Stimulated activated CD8-positive, alpha-beta memory T cell treated with anti-CD3 and anti-CD28 coated beads, Interleukin-7, amount 100 ng/mL, for 4 hours (primary cell): Measurements from ENCODE around the gene UGT2B7.
"Not testable (repeated sequence)": the region's sequence is repeated elsewhere in the genome, so short reads cannot be mapped to it uniquely, and the experiment has no call there.

Experiments used
- DNase-seq, 2 donors: peaks; one replicate each; pipeline ENCODE4 v3.0.0-alpha.2; 2020; ENCODE audit warnings: low read depth in 2 of 2

The UGT2B7 gene

DNA sequence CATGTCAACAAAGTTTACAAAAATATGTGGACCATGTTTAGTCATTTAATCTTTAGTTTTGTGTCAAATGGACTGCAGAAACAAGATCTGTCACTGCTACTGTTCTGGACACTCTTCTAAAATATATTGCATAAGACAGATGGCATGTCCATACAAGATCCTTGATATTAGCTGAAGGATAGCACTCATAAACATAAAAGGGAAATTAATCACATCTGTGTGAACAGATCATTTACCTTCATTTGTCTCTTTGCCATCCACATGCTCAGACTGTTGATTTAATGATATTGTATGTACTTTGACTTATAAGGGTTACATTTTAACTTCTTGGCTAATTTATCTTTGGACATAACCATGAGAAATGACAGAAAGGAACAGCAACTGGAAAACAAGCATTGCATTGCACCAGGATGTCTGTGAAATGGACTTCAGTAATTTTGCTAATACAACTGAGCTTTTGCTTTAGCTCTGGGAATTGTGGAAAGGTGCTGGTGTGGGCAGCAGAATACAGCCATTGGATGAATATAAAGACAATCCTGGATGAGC, at the start of gene UGT2B7:
UGT2B7 (plus strand) TSS at position 364 of the 546 bp plus-strand sequence; CDS start at position 411, 47 bp downstream.
- no peak for DNase-seq

DNA sequence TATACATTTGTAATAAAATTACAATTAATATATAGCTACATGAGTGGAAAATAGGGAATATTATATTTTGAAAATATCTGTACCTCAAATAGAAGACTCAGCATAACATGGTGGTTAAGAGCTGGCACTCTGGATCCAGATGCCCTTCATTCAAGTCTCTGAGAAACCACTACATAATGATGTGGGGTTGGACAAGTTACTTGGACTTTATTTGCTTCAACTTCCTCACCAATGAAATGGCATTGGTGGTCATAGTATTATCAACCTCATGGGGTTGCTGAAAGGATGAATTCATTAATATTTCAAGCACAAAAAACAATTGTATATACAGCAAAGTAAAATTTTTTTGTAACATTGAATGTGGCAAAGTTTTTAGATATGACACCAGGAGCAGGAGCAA, 46.4 kb upstream of the UGT2B7 start:
- no peak for DNase-seq

DNA sequence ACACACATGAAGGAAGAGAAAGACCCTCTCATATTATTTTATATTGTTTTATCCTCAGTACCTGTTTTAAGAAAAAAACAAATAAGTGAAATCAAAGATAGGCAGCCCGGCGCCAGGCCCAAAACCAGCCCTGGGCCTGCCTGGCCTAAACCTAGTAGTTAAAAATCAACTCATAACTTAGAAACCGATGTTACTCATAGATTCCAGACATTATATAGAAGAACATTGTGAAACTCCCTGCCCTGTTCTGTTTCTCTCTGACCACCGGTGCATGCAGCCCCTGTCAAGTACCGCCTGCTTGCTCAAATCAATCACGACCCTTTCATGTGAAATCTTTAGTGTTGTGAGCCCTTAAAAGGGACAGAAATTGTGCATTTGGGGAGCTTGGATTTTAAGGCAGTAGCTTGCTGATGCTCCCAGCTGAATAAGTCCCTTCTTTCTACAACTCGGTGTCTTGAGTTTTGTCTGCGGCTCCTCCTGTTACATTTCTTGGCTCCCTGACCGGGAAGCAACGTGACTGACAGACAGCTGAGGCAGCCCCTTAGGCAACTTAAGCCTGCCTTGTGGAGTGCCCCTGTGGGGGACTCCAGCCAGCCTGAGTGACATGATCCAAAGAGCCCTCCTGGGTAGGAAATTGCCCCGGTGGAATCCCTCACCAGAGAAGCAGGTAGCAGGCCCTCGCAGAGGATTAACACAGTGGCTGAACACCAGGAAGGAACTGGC, 45.3 kb upstream of the UGT2B7 start:
- DNase-seq: not testable (repeated sequence)

DNA sequence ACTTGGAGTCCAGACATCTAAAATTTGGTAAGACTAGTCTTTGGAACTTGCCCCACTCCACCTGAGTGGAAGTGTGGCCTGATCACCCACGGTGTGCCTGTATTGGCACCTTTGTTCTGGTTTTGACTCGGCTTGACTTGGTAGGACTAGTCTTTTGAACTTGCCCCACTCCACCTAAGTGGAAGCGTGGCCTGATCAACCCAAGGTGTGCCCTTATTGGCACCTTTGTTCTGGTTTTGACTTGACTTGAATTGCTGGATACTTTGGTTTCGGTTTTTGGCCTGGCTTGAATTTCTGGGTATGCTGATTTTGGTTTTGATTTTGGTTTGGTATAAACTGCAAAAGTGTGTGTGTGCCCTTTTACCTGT, 44.7 kb upstream of the UGT2B7 start:
- no peak for DNase-seq

DNA sequence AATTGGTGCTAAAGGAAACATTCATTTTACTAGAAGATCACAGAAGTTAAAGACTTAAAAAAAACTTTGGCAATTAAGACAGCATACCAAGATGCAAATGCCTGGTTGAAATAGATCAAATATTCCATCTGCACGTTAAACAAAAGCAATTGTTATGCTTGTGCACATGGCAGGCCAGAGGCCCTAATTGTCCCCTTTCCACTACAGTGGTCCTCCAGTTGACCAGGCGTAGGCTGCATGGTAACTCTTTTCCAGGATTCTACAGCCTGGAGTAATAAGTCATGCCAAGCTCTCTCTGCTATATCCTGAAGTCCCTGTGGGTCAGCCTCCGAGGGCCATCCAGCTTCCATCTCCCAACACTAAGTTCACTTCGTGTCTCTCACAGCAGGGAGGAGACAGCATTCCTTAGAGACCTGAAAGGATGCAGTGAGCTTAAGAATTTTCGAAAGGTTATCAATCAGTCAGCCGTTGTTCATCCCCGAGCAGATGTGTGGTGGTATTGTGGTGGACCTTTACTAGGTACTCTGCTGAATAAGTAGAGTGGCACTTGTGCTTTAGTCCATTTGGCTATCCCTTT, 42.9 kb upstream of the UGT2B7 start:
- DNase-seq: not testable (repeated sequence)

DNA sequence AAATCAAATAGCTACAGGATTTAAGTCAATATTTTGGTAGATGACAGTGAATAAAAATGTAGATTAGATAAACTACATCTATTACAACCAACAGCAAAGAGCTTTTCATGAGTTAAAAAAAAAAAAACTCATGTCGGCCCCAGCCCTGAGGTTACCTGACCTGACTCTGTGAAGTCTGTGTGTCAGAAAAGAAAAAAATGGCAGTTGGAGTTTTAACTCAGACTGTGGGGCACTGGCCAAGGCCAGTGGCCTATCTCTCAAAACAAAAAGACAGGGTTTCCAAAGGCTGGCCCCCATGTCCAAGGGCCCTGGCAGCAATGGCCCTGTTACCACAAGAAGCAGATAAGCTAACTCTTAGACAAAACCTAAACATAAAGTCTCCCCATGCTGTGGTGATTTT, 42.2 kb upstream of the UGT2B7 start:
- not testable (repeated sequence) for DNase-seq

DNA sequence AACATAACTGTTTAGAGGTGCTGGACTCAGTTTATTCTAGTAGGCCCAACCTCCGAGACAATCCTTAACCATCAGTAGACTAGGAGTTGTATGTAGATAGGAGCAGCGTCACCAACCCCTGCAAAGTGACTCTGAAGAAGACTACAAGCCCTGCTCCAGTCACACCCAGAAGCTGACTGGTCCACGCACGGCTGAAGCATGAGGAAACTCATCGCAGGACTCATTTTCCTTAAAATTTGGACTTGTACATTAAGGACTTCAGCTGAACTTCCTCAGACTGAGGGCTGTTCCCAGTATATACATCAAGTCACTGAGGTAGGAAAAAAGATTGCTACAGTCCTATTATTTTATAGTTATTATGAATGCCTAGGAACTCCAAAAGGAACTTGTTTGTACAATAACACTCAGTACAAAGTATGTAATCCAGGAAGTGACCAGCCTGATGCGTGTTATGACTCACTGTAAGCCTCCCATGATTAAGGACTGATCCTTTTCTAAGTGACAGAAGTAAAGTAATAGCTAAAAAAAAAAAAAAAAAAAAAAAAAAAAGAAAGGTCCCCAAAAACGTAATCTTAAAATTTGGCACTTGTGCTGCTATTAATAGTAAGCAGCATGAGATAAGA, 41.6 kb upstream of the UGT2B7 start:
- DNase-seq: no peak

DNA sequence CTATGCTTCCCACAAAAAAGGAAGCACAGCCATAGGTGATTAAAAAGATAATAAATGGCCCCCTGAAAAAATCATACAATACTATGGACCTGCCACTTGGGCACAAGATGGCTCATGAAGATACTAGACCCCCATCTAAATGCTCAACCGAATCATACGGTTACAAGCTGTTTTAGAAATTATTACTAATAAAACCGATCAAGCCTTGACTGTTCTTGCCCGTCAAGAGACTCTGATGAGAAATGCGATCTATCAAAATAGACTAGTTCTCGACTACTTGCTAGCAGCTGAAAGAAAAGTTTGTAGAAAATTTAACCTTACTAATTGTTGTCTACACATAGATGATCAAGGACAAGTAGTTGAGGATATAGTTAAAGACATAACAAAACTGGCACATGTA, 40.1 kb upstream of the UGT2B7 start:
- no peak for DNase-seq

DNA sequence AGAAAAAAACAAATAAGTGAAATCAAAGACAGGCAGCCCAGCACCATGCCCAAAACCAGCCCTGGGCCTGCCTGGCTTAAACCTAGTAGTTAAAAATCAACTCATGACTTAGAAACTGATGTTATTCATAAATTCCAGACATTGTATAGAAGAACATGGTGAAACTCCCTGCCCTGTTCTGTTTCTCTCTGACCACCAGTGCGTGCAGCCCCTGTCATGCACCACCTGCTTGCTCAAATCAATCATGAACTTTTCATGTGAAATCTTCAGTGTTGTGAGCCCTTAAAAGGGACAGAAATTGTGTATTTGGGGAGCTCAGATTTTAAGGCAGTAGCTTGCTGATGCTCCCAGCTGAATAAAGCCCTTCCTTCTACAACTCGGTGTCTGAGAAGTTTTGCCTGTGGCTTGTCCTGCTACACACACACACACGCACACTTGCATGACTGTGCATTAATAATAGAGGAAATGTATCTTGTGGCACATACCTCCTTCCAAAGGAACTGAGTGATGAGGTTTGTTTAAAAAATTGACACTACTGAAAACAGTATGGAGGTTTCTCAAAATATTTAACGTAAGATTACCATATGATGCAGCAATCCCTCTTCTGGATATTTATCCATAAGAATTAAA, 39.2 kb upstream of the UGT2B7 start:
- DNase-seq: no peak

DNA sequence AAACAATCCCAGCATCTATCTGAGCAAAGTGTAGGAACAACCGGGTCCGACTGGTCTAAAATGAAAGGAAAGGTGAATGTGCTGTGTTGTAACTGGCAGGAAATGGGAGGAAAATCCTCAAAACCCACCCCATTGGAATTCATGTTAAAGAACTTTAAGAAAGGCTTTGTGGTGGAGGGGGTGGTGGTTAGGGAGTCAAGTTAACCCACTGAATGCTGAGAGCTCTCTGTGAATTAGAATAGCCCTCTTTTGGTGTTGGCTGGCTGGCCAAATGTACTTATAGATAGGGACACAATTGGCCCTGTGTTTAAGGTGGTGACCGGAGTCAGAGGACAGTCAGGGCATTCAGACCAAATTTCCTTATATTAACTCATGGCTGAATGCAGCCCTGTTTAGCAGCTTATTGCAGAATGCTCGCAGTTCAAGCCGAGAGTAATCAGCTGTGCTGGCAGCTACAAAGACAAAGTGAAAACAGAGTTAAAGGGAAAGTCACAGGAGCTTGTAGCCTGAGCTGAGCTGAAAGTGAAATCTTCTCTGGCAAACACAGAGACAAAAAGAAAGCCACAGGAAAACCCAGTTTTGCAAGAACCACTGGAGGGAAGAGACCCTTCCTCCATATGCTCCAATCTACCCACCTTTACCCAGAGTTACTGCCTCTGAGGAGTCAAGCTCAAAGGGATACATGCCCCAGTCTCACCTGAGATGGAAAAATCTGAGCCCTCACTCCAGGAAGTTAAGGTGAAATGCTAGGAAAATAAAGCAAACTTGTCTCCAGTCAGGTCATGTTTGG, 38.5 kb upstream of the UGT2B7 start:
- DNase-seq: no peak

DNA sequence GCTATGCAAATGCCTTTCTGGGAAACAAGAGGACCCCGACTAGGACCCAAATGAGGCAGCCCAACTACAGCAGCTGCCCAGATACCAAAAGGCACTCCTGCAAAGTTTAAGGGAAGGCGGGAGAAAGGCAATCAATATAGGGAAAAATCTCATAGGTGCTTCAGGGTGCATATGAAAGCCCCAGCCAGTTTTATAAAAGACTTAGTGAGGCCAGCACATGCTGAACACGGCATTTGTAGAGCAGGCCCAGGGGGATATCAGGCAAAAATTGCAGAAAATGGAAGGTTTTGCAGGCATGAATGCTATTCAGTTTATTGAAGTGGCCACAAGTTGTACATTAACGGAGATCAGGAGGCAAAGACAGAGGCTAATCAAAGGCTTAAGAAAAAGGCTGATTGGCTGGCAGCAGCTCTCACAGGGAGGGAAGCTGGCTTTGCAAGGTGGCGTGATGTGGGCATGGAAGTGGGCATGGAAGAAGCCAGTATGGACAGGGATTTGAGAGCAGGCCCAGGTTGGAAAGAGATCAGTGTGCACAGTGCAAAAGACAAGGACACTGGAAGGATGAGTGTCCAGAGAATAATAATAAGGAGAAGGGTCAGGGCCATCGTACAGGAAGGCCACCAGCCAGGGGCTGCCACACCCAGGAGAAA, 37.7 kb upstream of the UGT2B7 start:
- DNase-seq: no peak

DNA sequence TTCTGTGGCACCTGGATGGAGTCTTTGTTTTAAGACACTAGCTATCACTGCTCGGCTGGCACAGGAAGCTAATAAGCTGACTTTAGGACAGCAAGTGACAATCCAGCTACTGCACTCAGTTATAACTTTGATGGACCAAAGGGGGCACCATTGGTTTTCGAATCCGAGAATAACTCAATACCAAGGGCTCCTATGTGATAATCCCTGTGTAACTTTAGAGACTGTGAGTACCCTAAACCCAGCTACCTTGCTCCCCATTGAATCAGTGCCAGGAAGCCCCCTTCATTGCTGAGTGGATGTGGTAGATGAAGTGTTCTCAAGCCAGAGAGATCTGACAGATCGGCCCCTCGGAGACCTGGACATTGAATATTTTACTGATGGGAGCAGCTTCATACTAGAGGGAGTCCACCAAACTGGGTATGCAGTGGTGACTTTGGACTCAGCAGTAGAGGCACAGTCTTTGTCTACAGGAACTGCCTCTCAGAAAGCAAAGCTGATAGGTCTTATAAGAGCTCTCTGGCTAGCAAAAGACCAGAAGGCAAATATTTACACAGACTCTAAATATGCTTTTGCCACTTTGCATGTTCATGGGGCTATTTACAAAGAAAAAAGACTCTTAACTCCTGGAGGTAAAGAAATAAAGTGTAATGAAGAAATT, 35.5 kb upstream of the UGT2B7 start:
- DNase-seq: no peak

DNA sequence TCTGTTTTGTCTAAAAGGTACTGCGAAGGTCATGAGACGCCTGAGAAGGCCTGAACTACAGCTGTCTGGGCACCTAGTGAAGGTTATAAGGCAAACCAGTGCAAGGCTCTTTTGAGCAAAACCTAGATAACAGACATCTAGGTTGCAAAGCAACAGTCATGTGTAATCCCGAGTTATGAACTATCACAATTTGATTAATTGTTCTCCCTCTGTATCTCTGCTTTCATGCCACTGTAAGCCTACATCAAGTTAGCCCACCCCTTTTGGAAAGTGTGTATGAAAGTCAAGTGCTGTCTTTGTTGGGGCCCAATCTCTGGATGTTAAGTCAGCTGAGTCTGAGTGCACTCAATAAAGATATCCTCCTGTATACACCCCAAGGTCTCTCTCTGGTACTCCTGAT, 31.9 kb upstream of the UGT2B7 start:
- no peak for DNase-seq

DNA sequence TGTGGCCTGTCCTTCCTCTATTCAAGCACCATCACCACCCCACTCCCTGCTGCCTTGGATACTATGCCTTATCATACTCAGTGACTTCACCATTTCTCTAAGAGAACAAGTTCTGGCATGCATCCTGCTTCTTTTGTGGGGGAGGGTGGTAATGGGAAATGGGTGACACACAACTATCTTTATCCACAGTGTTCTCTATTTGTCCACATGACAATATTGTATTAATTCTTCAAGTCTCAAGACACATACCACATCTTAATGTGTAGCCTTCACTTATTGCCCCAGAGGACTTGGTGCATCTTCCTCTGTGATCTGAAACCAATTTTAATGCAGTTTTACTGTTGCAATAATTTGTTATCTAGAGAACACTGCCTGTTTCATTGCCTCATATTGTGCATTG, 29.3 kb upstream of the UGT2B7 start:
- DNase-seq: no peak

DNA sequence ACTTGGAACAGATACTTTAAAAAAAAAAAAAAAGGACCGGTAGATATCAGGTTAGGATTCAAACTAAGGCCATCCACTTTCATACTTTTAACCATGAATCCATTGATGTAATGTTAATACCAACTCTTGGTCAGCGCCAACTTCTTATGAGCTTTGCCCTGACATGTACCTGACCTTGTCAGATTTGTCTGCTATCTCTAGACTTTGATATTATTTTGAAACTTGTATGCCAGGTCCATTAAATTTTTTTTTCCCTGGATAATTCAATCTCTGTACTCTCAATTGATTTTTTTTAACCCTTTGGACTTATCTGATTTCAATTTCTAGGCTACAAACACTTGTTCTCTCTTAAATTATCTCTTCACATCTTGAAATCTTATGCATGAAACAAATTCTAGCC, 27.2 kb upstream of the UGT2B7 start:
- DNase-seq: no peak

DNA sequence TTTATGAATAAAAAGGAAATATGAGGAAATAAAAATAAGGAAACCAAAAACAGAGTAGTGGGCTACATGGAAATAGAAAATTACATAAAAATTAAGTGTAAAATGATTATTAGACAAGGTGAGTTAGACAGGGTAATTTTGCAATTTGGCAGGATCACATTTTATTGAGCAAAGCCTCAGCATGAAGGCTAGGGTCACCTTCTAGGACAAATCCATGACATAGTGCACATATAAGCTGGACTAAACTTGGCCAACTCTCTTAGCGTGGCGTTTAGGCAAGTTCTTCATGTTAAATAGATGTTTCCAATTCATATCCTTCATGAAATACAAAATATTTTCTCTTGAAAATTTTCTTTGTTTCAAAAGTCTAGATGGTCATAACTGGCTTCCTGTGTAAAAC, 25.7 kb upstream of the UGT2B7 start:
- no peak for DNase-seq

DNA sequence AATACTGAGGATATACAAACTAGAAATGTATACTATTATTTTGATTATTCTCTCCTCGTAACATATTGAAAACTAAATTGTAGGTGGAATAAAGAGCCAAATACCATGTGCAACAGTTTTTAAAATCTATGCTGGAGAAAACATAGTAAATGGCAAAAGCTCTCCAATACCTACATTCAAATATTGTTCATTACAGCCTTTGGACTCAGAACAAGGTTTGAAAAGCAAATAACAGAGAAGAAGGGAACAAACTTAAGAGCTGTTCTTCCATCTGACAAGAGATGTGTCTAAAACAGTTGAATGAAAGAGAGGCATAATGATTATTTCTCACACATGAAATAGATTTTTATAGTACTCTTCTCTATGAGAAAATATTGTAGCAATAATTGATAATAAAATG, 25.0 kb upstream of the UGT2B7 start:
- DNase-seq: no peak

DNA sequence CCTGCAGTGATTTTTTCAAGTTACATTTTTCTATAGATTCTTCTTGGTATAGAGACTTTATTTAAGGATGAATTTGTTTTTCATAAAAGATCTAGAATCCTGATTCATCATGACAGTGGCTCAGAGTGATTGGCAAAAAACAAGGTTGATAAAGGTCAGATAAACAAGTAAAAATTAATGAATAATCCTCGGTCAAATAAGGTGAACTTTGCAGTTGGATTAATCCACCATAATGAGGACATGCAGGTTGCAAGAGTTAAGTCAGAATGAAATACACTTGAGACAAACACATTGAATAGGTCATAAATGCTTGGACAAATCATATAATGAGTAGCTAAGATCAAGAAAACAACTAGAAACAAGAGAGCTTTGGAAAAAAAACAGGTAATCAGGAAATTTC, 22.9 kb upstream of the UGT2B7 start:
- no peak for DNase-seq

DNA sequence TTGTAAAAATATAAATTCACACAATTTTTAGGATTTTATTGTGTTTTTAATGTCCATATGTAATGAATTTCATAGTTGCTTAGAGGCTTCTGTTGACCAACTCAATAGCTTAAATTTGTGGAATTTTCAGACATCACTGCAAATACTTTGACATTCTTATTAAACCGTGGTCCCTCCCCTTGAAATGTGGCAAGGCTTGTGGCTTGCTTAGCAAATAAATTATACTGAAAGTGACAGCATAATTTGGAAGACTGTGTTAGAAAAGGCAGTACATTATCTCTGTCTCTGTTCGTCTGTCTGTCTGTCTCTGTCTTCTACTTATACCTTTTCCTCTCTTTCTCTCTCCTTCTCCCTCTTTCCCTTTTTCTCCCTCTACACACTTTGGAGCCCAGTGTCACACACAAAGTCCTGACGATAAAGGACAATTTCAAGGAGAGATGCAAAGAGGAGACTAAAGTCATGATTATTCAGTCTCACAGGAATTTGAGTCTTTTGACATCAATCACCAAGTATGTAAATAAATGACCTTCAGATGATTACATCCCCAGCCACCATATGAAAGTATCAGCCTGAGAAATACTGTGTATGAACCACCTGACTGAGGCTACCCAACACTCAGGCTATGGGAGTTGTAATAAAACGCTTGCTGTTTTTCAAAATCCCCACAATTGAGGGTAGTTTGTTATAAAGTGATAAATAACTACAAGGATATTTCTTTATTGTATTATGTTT, 21.0 kb upstream of the UGT2B7 start:
- DNase-seq: no peak

DNA sequence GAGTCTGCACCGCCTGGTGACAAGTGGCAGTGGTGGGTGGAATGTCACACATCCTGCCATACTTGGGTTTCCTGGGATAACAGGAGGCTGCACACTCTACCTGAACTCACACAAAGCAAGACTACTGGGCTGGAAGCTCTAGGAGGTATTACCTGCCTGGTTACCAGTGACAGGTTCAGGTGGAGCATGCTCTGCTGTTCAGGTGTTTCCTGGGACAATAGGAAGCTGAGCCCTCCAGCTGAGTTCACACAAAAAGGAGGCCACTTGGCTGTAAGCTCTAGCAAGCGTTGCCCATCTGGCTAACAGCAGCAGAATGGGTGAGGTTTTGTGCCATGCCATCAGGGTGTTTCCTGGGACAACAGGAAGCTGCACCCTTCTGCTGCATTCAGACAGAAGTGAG, 17.4 kb upstream of the UGT2B7 start:
- no peak for DNase-seq
